Right lobe of liver (tissue), 4 donors: Measurements from ENCODE around the gene C22orf42.

ENCODE experiments used
- CTCF ChIP-seq, 4 donors: fragments of 200-600 bp in 3 of 4; fragments of 450-650 bp in 1 of 4; IDR thresholded peaks; one replicate each; pipeline versions ENCODE4 v1.5.1 to v1.8.0; 2016 to 2022; ENCODE audit warnings: antibody characterized with exemption in 4 of 4, mild to moderate bottlenecking in 2 of 4
- POLR2A ChIP-seq: fragments of 450-650 bp; IDR thresholded peaks from one replicate; pipeline ENCODE4 v1.6.1; 2017; ENCODE audit warnings: antibody characterized with exemption, mild to moderate bottlenecking
- donor health status: DM: no; HTN: no; CAD: no.
- donor health status: DM: no; HTN: no; CAD: no.
- donor health status: DM: no; HTN: yes; CAD: no.

DNA sequence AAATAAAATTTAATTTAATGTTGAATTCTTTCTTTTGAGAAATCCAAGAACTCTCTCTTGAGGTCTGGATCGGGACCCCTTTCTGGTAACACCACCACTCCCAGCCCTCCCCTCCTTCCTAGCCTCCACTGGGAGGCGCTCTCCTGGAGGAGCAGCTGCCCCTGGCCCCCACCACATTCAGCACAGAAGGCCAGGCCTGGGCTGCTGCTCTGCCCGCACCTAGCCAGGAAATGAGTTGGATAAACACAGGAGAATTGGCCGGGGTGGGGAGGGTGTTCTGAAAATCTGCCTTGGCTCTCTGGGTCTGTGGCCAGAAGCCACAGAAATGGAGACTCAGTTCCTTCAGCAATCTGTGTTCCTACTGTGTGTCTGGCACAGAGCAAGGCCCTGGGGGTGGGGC lies 31.2 kb downstream of the C22orf42 start:
- TF ChIP-seq CTCF (IDR thresholded peaks at IDR 0.05) (no peak), POLR2A (no peak)
